Muscle of arm (tissue), 14 donors: Measurements from ENCODE around the gene TUBB2B. TPM values are rescaled to one million over a fixed set of nuclear protein-coding genes. Genes with fewer than 3 reads are reported as not detected.

Experiments
- DNase-seq: peaks from one replicate; pipeline ENCODE4 v3.0.0-alpha.2; 2013
- long read RNA-seq, 11 donors: transcript quantifications; one replicate each; lab custom pipeline, GENCODE V29; 2026
- polyA plus RNA-seq, 12 donors: library from polyadenylated mRNA; unstranded; fragments of 120-200 nt; gene quantifications; one replicate each; pipeline ENCODE4 v1.2.1, GENCODE V29; 2013; ENCODE audit not compliant: insufficient read length in 12 of 12

TUBB2B gene
- polyA plus RNA-seq = 100 to 1,000 TPM in 1 of 12 donors, 10 to 100 TPM in 10, not detected in 1; 33.2 to 102 (median 53.3) TPM
- long read RNA-seq, donor 1, transcript TUBB2B-201 (4 exons, 2,020 nt) = major isoform, 86 of 87 reads
- long read RNA-seq, donor 1, partial matches to known transcripts = 0 of 87 reads
- long read RNA-seq, donor 1, other reads (novel, unspliced or antisense) = 0 of 87 reads
- long read RNA-seq, donor 2, transcript TUBB2B-201 (4 exons, 2,020 nt) = major isoform, 19 of 19 reads
- long read RNA-seq, donor 2, partial matches to known transcripts = 0 of 19 reads
- long read RNA-seq, donor 2, other reads (novel, unspliced or antisense) = 0 of 19 reads
- long read RNA-seq, donor 3, transcript TUBB2B-201 (4 exons, 2,020 nt) = major isoform, 25 of 25 reads
- long read RNA-seq, donor 3, partial matches to known transcripts = 0 of 25 reads
- long read RNA-seq, donor 3, other reads (novel, unspliced or antisense) = 0 of 25 reads
- long read RNA-seq, donor 4, transcript TUBB2B-201 (4 exons, 2,020 nt) = major isoform, 14 of 14 reads
- long read RNA-seq, donor 4, partial matches to known transcripts = 0 of 14 reads
- long read RNA-seq, donor 4, other reads (novel, unspliced or antisense) = 0 of 14 reads
- long read RNA-seq, donor 5, transcript TUBB2B-201 (4 exons, 2,020 nt) = major isoform, 35 of 35 reads
- long read RNA-seq, donor 5, partial matches to known transcripts = 0 of 35 reads
- long read RNA-seq, donor 5, other reads (novel, unspliced or antisense) = 0 of 35 reads
- long read RNA-seq, donor 6, transcript TUBB2B-201 (4 exons, 2,020 nt) = major isoform, 18 of 18 reads
- long read RNA-seq, donor 6, partial matches to known transcripts = 0 of 18 reads
- long read RNA-seq, donor 6, other reads (novel, unspliced or antisense) = 0 of 18 reads
- long read RNA-seq, donor 7, transcript TUBB2B-201 (4 exons, 2,020 nt) = major isoform, 13 of 13 reads
- long read RNA-seq, donor 7, partial matches to known transcripts = 0 of 13 reads
- long read RNA-seq, donor 7, other reads (novel, unspliced or antisense) = 0 of 13 reads
- long read RNA-seq, donor 8, transcript TUBB2B-201 (4 exons, 2,020 nt) = major isoform, 34 of 34 reads
- long read RNA-seq, donor 8, partial matches to known transcripts = 0 of 34 reads
- long read RNA-seq, donor 8, other reads (novel, unspliced or antisense) = 0 of 34 reads
- long read RNA-seq, donor 9, transcript TUBB2B-201 (4 exons, 2,020 nt) = major isoform, 28 of 28 reads
- long read RNA-seq, donor 9, partial matches to known transcripts = 0 of 28 reads
- long read RNA-seq, donor 9, other reads (novel, unspliced or antisense) = 0 of 28 reads
- long read RNA-seq, donor 10, transcript TUBB2B-201 (4 exons, 2,020 nt) = major isoform, 23 of 23 reads
- long read RNA-seq, donor 10, partial matches to known transcripts = 0 of 23 reads
- long read RNA-seq, donor 10, other reads (novel, unspliced or antisense) = 0 of 23 reads
- long read RNA-seq, donor 11, transcript TUBB2B-201 (4 exons, 2,020 nt) = major isoform, 30 of 30 reads
- long read RNA-seq, donor 11, partial matches to known transcripts = 0 of 30 reads
- long read RNA-seq, donor 11, other reads (novel, unspliced or antisense) = 0 of 30 reads

DNA sequence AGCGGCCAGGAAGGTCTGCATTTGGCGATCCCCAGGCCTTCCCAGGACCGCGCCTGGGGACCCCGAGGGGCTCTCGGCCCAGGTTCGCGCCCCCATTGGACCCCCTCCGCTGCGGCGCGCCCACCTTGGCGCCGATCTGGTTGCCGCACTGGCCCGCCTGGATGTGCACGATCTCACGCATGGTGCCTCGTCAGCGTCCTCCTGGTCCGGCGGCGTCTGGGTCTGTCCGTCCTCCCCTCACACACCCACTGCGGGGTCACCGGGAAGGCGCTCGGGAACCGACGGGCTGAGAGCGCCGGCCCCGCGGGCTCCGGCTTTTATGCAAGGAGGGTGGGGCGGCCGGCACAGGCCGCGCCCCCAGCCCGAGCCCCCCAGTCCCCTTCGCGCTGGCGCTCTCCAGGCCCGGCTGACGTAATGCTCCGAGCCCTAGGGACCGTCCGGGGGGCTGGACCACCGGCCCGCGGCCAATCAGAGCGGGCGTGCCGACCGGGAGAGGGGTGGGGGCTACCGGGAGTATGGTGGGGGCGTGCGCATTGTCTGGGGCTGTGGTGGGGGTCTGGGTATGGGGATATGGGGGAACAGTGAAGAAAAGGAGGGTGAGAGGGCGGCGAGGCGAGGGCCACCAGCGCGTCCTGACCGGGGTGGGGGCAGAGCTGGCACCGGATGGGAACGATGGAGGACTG is at the start of gene TUBB2B:
Gene TUBB2B, minus strand, starts transcription at position 291 of the 683 bp plus-strand sequence. Its CDS starts 110 bp downstream, at position 181.
- peak; percentile 78 for DNase-seq

DNA sequence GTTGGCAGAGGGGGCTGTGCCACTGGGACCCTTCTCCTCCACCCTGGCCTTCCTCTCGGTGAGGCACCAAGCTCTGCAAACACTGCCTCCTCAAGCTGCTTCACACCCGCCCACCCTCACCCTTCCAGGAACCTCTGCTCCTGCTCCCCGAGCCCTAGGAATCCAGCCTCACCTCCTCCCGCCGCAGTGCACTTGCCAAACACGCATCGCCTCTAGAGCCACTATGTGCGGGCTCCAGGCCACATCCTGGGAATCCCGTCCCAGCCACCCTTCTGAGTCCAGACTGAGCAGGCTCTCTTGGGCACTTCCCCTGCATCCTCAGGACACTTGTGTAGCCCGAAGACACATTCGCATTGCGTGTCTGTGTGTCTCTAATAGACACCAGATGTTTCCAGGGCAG is 49.8 kb upstream of the TUBB2B start:
- no peak for DNase-seq

DNA sequence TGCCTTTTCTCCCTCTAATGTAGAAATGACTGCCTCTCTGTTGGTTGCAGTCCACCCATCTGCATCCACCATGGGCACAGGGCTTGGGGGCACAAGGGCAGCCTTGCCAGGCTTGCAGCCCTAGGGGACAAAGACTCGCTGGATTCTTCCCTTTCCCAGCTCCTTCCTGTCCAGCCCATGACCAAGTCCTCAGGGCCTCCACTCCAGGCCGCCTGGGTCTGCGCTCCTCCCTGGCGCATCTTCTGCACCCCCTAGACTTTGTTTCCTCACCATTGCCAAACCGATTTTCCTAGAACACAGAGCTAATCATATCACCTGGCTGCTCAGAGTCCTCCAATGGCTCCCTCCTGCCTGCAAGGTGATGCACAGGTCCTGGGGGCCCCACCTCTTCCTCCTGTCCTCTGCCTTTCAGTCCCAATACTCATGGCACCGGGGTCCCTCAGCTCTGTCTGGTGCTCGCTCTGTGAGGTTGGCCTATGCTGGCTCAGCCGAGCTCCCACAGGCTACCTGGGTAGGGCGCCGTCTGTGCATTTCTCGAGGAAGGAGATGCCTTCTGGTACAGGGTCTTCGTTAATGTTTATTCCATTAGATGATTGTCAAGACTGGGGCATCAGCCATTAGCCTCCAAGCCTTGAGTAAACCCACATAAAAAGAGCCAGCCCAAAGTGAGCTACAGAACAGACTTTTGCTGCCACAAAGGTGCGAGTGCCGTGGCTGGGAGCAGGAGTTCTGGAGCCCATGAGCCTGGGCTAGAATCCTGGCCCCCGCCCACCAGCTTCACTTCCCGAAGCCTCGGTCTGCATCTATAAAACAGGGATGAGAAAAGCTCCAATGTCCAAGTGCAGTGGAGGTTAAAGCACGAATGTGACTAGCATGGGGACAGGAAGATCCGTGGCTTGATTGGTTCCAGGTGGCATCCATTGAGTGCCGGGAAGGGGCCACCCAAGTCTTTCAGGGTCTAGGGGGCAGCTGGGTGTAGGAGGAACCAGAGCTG is 49.0 kb upstream of the TUBB2B start:
- no peak for DNase-seq

DNA sequence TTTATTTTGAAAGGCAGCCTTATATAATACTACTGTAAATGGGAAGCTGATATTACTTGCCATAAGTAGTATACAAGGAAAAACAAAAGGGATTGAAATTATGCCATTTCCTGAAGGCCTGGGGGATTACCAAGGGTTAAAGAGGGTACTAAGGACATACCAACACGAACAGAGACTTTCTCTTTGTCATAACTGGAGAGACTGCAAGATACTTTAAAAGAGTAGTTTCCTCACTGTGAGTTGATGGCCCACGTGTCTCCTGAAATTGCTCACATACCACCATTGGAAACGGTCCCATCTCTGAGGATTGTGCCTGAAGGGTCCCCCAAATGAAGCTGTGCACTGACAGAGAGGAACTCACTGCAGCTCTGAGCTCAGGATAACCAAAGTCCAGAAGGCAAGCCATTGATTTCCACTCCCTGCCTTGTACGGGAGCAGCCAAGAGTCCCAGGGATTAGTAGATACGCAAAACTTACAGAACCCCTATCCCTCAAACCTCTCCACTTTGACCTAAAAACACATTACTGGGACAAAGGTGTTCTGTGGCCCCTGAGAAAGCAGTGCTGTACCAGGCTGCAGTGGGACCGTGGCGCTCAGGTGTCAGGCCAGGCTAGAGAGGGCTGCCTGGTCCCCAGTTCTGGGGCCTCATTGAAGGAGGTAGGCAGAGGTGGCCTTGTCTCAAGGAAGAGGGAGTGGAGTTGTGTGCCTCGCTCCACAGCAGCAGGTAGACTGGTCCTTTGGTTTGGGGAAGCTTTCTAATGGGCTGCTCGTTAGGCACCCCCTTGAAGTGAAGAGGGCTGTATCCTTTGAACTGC is 46.5 kb upstream of the TUBB2B start:
- no peak for DNase-seq

DNA sequence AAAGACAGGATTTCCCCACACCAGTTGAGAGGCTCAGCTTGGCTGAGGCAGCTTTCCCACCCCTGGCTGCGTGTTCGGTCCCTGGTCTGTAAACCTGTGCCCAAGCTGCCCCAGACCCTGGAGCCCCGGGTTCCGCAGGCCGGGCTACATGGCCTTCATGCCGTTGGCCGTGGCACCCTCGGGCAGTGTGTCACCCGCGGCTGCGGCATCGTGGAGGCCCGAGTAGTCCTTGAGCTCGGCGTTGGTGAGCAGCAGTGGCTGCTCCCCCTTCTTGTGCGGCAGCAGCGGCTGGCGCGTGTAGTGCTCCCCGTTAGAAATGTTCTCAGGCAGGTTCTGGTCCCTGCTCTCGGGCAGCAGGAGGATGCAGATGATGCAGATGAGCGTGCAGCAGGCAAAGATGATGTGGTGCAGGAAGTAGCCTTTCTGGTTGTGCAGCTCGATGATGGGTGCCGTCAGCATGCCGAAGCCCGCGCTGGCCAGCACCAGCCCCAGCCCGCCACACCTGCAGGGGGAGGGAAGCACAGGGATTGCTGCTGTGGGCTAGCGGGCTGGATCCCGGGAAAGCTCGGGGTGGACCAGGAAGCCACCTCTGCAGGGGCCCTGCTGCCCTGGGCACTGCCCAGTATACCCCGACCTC is 45.6 kb upstream of the TUBB2B start:
- DNase-seq = no peak

DNA sequence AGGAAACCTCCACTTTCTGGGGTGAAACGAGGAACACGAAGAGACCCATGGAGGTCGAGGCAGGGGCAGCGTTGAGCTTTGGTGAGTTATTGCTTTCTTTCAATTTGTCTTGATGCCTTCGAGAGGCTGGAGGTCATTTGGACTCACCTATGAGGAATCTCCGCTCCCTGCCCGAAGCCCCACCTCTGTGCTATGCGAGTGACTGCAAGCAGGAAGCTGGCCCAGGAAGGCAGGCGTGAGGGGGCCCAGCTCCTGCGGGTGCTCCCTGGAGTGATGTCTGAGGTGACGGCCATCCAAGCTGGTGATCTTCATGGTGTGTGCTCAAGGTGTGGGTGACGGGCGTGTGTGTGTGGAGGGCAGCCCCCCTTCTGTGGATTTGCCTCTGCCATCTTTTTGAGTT is 44.3 kb upstream of the TUBB2B start:
- DNase-seq = no peak

DNA sequence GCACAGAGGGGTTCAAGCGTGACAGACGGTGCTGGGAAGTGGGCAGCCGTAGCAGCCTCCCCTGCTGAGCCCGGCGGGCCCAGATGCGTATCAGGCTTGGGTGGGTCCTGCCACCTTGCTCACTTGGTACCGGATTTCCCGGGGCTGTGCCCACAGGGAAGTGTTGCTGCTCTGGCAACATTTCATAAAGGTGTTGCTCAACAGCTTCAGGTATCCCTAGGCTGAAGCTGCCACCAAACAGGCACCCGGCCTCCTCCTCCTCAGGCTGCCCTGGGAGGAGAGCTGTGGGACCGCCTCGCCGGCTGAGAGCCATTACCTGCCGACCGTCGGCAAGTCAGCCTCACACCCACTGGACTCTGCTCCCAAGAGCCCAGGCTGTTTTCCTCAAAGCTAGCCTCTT is 42.8 kb upstream of the TUBB2B start:
- DNase-seq = no peak

DNA sequence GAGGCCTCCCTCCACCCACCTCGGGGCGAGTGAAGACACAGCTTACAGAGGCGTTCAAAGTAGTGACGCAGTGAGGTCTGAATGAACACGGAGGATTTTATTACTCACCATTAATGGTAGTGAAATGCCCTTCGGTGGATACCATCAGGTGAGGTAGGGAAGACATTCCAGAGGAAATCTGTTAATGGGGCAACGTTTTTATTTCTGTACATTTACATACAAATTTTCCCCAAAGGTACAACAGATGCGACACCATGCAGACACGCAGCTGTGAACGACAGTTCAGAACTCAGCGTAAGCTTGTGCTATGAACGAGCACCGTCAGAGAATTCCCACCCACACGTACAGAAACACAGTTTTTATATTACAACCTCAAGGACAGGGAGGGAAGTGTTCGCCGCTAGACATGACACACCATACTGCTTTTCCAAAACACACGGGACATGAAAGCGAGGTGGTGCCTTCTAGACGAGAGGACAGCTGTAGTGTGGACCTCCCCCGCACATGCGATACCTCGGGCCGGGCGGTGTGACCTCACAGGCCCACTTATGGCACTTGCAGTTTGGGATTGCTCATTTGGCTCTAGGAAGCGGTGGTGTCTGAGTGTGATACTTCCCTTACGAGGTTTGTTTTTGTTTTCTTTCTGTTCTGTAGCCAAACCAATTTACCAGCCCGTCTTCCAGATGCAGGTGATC is 42.0 kb upstream of the TUBB2B start:
- no peak for DNase-seq

GRCh38 chr6:3268680-3269079 is 41.2 kb upstream of the TUBB2B start:
- no peak for DNase-seq

GRCh38 chr6:3267162-3267561 is 39.7 kb upstream of the TUBB2B start:
- no peak for DNase-seq

GRCh38 chr6:3266170-3266569 is 38.7 kb upstream of the TUBB2B start:
- no peak for DNase-seq

GRCh38 chr6:3265671-3266070 is 38.2 kb upstream of the TUBB2B start:
- DNase-seq = no peak

DNA sequence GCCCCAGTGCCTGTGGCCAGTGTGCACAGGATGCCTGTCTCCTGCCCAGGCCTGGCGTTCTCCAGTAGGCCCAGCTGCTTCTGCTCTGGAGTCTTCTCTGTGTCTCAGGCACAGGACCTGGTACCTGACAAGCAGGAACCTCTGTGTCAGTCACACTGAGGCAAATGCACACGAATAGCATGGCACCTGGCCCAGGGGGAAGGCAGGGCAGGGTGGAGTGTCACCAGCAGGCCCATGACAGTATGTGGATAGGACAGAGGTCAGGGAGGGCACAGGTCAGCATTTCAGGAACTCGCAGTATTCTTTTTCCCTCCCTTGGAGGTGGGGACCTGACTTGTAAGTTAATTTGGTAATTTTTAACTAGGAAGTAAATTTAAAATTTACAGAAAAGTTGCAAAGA is 36.9 kb upstream of the TUBB2B start:
- DNase-seq = no peak

GRCh38 chr6:3263096-3263495 is 35.6 kb upstream of the TUBB2B start:
- DNase-seq = no peak

DNA sequence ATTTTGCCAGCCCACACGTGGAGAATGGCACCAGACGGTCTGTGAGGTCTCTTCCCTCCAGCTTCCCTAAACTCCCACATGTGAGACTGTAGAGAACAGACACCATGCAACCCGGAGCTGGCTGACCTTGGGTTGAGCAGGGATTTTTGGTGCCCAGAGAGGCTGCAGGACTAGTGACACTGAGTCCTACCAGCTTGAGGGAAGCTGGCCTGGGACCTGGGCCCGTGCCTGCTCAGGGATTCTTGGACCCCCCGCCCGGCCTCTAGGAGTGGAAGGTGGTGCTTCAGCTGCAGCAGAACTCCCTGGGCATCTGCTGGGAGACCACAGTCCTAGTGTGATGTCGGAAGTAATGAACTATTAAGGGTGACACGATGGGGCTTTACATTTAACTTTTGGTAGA is 34.5 kb upstream of the TUBB2B start:
- no peak for DNase-seq

DNA sequence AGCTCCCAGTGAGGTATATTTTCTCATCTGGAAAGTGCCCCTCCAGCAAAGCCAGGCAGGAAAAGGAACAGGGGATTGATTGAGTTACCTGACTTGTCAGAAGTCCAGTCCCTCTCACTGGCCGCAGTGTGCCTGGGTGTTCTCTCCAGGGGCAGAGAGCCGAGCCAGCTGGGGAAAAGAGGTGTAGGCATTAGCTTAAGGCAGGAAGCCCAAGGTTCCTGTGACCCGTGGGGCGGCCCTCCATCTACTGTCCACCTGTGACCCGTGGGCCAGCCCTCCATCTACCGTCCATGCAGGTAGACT is 34.0 kb upstream of the TUBB2B start:
- no peak for DNase-seq

GRCh38 chr6:3260772-3261517 is 33.5 kb upstream of the TUBB2B start:
- no peak for DNase-seq
